GM18511 (cell line): Measurements from ENCODE around the gene COL20A1.

Experiments used
- ATAC-seq: cut with Tn5 transposase; IDR thresholded peaks from one replicate; pipeline ENCODE4 v1.9.1; 2021; ENCODE audit warnings: mild to moderate bottlenecking, moderate library complexity; ENCODE audit not compliant: unreplicated experiment

The COL20A1 gene

GRCh38 chr20:63277466-63278272, 15.3 kb upstream of the COL20A1 start:
- no peak for ATAC-seq

GRCh38 chr20:63278661-63279060, 14.3 kb upstream of the COL20A1 start:
- no peak for ATAC-seq

GRCh38 chr20:63279931-63280330, 13.1 kb upstream of the COL20A1 start:
- no peak for ATAC-seq

GRCh38 chr20:63280371-63280770, 12.6 kb upstream of the COL20A1 start:
- no peak for ATAC-seq

GRCh38 chr20:63280929-63281545, 11.9 kb upstream of the COL20A1 start:
- ATAC-seq, result no peak

- ATAC-seq, result no peak
These were observed 11.0 kb upstream of the COL20A1 start for GRCh38 chr20:63281742-63282665.

- ATAC-seq, result no peak
These were observed 10.0 kb upstream of the COL20A1 start for GRCh38 chr20:63282946-63283345.

GRCh38 chr20:63283397-63284082, 9.4 kb upstream of the COL20A1 start:
- ATAC-seq, result no peak

- no peak for ATAC-seq
These were observed 8.9 kb upstream of the COL20A1 start for GRCh38 chr20:63284083-63284440.

GRCh38 chr20:63284544-63284949, 8.4 kb upstream of the COL20A1 start:
- ATAC-seq, result no peak

GRCh38 chr20:63284981-63285524, 7.9 kb upstream of the COL20A1 start:
- ATAC-seq, result no peak

- ATAC-seq, result no peak
These were observed 7.1 kb upstream of the COL20A1 start for GRCh38 chr20:63285636-63286615.

GRCh38 chr20:63286781-63287696, 5.9 kb upstream of the COL20A1 start:
- ATAC-seq, result no peak

GRCh38 chr20:63287697-63288580, 5.0 kb upstream of the COL20A1 start:
- ATAC-seq, result no peak

GRCh38 chr20:63288581-63289251, 4.3 kb upstream of the COL20A1 start:
- no peak for ATAC-seq

GRCh38 chr20:63289311-63290135, 3.5 kb upstream of the COL20A1 start:
- ATAC-seq, result no peak
